ENCODE results near the gene MAK.
"Not testable (repeated sequence)": the region's sequence is repeated elsewhere in the genome, so short reads cannot be mapped to it uniquely, and the experiment has no call there.

MAK gene, protein sequence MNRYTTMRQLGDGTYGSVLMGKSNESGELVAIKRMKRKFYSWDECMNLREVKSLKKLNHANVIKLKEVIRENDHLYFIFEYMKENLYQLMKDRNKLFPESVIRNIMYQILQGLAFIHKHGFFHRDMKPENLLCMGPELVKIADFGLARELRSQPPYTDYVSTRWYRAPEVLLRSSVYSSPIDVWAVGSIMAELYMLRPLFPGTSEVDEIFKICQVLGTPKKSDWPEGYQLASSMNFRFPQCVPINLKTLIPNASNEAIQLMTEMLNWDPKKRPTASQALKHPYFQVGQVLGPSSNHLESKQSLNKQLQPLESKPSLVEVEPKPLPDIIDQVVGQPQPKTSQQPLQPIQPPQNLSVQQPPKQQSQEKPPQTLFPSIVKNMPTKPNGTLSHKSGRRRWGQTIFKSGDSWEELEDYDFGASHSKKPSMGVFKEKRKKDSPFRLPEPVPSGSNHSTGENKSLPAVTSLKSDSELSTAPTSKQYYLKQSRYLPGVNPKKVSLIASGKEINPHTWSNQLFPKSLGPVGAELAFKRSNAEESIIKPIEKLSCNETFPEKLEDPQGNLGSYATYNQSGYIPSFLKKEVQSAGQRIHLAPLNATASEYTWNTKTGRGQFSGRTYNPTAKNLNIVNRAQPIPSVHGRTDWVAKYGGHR

DNA sequence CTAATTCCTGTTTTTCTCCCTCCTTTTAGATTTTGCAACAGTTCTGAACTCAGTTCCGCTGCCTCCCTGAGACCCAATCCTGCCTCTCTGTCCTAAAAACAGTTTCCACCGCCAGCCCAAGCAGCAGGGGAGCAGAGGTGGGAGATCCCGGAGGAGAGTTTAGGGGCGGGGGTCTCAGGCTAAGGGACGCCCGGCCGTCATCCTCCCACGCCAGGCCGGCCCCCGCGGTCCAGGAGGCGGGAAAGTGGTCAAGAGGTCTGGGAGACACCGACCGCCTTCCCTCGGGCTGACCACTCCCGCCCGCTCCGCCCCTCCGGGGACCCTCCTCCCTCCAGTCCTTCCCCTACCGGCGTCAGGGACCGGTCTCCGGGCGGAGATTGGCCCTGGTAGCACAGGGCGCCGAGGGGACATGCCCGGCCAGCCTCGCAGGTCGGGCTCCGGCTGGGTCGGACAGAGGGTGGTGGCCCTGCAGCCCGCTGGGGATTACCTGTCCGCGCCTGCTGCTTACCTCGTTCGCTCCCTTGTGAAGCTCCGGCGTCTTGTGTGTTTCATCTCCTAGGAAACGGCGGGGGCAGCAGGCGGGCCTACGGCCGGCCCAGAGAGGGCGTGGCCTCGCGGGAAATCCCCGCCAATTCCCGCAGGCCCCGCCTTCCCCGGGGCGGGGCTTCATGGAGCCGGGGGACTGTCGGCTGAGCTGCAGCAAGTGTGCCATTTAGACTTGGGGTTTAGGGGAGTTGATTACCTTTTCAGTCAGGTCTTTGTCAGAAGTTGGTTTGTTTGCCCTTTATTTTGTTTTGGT is at the start of gene MAK:
MAK (minus strand) TSS at position 545 of the 799 bp plus-strand sequence. CDS start 7,891 bp downstream, outside the sequence.
- TF ChIP-seq, protein P1, sequence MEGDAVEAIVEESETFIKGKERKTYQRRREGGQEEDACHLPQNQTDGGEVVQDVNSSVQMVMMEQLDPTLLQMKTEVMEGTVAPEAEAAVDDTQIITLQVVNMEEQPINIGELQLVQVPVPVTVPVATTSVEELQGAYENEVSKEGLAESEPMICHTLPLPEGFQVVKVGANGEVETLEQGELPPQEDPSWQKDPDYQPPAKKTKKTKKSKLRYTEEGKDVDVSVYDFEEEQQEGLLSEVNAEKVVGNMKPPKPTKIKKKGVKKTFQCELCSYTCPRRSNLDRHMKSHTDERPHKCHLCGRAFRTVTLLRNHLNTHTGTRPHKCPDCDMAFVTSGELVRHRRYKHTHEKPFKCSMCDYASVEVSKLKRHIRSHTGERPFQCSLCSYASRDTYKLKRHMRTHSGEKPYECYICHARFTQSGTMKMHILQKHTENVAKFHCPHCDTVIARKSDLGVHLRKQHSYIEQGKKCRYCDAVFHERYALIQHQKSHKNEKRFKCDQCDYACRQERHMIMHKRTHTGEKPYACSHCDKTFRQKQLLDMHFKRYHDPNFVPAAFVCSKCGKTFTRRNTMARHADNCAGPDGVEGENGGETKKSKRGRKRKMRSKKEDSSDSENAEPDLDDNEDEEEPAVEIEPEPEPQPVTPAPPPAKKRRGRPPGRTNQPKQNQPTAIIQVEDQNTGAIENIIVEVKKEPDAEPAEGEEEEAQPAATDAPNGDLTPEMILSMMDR (IDR thresholded peaks at IDR 0.05; ENCODE audit: insufficient read depth, missing control alignments), result no peak
- DNase-seq (ENCODE audit: insufficient read length, low spot score) (peak; percentile 85), FAIRE-seq (no peak)

DNA sequence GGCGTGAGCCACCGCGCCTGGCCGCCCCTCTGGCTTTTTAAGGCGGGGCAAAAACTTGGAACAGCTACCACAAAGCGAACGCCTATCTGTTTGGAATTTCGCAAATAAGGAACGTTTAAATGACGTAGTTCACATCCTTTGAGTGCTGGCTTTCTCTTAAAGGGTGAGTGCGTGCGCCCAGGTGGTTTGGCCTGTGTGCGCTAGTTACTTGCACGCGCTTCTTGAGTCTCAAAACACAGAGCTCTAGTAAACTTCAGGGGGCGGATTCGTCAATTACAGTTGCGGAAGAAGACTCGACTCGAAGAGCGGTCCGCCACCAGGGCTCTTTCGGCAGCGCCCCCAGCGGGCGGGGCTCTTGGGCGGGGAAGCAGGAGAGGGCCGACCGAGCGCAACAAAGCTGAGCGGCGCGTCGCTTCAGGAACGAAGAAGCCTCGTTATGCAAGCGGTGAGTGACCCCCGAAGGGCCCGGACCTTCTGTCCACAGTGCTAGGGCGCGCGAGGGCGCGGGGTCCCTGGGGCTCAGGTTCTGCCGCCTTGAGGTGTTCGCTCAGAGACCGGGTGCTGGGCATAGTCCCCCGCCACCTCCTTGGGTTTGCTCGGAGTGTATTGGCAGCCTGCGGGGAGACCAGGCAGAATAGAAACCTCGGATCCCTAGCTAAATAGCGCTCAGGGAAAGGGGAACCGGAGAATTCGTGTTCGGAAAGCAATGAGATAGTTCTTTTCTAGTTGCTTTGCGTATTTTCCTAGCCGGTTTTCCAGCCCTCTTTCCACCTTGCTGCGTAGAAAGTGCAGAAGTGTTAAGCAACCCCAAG is 48.6 kb upstream of the MAK start, which contains the start of gene SYCP2L:
SYCP2L (plus strand) TSS at position 362 of the 812 bp plus-strand sequence; CDS start at position 437, 75 bp downstream.
- DNase-seq (ENCODE audit: insufficient read length, low spot score) (no peak), FAIRE-seq (no peak)
- TF ChIP-seq, protein P1 (IDR thresholded peaks at IDR 0.05; ENCODE audit: insufficient read depth, missing control alignments), result peak; percentile 51

DNA sequence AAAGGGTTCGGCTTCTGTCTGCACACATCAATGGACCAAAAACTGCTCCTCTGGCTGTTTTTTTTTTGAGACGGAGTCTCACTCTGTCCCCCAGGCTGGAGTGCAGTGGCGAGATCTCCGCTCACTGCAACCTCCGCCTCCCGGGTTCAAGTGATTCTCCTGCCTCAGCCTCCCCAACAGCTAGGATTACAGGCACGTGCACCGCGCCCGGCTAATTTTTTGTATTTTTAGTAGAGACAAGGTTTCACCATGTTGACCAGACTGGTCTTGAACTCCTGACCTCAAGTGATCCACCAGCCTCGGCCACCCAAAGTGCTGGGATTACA is 48.0 kb upstream of the MAK start:
- not testable (repeated sequence) for FAIRE-seq; DNase-seq (ENCODE audit: insufficient read length, low spot score)

DNA sequence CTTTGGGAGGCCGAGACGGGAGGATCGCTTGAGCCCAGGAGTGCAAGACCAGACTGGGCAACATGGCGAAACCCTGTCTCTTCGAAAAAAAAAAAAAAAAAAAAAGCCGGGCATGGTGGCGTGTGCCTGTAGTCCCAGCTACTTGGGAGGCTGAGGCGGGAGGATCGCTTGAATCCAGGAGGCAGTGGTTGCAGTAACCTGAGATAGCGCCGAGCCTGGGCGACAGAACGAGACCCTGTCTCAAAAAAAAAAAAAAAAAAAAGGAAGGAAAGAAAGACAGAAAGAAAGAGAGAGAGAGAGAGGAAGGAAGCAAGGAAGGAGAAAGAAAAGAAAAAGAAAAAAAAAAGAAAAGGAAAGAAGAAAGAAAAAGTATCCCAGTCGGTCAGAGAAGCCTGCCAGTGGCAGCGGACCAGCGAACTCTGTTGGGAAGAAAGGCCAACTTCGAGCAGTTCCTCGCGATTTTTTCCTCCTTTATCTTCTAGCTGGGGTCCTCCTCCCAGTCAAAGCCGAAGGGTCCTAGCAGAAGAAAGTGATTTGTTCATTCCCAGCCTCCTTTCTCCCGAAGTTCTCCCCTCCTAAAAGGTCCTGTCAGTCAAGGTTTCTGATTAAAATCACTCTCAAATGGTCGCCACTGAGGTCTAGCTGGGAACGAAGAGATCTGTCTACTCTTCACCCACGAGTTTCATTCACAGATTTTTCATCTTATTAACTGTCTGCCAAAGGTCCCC is 46.1 kb upstream of the MAK start:
- TF ChIP-seq, protein P1 (IDR thresholded peaks at IDR 0.05; ENCODE audit: insufficient read depth, missing control alignments), result no peak
- FAIRE-seq, result no peak
- DNase-seq (ENCODE audit: insufficient read length, low spot score), result no peak

DNA sequence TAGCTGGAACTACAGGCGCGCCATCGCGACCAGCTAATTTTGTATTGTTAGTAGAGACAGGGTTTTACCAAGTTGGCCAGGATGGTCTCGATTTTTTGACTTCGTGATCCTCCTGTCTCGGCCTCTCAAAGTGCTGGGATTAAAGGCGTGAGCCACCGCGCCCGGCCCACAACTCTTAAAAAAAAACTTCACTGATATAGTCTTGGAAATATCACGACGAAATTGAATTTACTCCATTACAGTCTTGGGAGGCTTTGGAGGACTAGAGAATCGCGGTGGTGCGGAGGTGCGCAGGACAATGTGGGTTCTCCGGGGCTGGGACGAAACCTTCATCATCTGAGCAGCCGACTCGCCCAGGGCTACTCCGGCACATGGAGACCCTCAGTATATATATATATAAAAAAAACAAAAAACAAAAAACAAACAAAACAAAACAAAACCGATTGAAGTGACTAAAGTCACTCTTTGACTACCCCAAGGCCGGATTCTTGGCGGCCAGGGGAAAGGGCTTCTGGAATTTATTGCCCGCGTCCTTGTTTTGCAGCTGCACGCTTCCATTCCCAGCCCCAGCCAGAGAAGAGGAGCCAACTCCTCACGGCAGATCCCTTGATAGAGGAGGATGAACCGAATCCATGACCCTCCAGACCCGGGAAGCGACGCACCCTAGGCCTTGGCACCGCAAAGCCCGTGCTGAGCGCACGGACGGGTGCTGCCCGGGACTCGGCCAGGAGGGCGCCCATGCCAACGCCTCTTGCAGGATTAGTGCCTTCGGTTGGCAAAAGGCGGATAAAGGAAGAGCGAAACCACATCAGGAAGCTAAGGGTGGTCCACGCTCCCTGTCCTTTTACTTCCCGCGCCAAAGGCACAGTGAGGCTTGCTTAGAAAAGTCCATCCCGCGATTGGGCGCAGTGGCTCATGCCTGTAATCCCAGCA is 45.2 kb upstream of the MAK start:
- DNase-seq (ENCODE audit: insufficient read length, low spot score) (no peak), FAIRE-seq (no peak)
- TF ChIP-seq, protein P1 (IDR thresholded peaks at IDR 0.05; ENCODE audit: insufficient read depth, missing control alignments), result no peak

DNA sequence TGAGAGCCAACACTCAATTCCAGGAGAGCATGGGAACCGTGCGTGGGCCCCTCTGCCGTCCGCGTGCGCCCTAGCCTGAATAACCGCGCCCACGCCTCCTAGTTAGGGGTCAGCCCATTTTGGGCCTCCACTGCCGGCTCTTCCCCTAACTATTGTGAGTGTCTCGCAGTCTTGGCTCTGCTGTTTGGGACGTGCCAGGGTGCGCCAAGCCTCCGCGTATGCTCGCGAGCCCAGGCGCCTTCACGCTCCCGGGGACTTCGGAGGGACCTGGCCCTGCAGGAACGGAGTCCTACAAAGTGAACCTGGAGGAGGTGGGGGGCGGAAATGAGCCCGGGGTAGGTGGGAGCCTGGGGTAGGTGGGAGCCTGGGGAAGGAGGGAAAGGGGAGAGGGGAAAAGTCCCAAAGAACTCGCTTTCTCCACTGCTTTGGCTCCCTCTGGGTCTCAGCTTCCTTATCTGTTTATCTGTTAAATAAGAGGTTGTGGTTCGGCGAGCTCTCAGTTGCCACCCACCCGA is 44.4 kb upstream of the MAK start:
- TF ChIP-seq, protein P1 (IDR thresholded peaks at IDR 0.05; ENCODE audit: insufficient read depth, missing control alignments), result no peak
- DNase-seq (ENCODE audit: insufficient read length, low spot score), result no peak
- FAIRE-seq, result no peak

DNA sequence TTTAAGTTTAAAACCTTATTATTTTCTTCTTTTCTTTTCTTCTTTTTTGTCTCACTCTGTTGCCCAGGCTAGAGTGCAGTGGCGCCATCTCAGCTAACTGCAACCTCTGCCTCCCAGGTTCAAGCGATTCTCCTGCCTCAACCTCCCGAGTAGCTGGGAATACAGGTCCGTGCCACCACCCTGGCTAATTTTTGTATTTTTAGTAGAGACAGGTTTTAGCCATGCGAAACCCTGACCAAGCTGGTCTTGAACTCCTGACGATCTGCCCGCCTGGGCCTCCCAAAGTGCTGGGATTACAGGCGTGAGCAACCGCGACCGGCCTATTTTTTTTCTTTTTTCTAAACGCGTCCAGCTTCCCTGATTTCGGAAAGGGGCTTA is 43.9 kb upstream of the MAK start:
- DNase-seq (ENCODE audit: insufficient read length, low spot score); FAIRE-seq: not testable (repeated sequence)
